ENCODE data around the gene TCFL5. TPM values are rescaled to one million over a fixed set of nuclear protein-coding genes. Genes with fewer than 3 reads are reported as not detected.
A peak's percentile ranks its signal among the peaks of the same experiment; 100 is the strongest.

The TCFL5 gene
- total RNA-seq, 1 experiment from 2014 or later: 10.8 TPM

- Mint-ChIP-seq H3K4me3 (ENCODE audit: unreplicated experiment) (no peak overlapping the region), H3K4me1 (ENCODE audit: insufficient read depth, unreplicated experiment) (no peaks in the 10 kb centered on the region), H3K27me3 (ENCODE audit: insufficient read depth, unreplicated experiment) (no peaks in the 10 kb centered on the region), H3K27ac (ENCODE audit: low read depth, unreplicated experiment) (no peak overlapping the region), H3K36me3 (ENCODE audit: insufficient read depth, unreplicated experiment) (no peaks in the 10 kb centered on the region), H3K9me3 (ENCODE audit: unreplicated experiment) (no peaks in the 10 kb centered on the region)
- BruUV-seq (replicated peaks): no TSS peak
- intact Hi-C loops (cut with micrococcal nuclease): loop anchor here (5.0 kb wide), 1 partner anchor 38 kb away; the partner anchor contains the start of gene TCFL5
- no peak for DNase-seq (ENCODE audit: unreplicated experiment)
- TF ChIP-seq, protein P1, sequence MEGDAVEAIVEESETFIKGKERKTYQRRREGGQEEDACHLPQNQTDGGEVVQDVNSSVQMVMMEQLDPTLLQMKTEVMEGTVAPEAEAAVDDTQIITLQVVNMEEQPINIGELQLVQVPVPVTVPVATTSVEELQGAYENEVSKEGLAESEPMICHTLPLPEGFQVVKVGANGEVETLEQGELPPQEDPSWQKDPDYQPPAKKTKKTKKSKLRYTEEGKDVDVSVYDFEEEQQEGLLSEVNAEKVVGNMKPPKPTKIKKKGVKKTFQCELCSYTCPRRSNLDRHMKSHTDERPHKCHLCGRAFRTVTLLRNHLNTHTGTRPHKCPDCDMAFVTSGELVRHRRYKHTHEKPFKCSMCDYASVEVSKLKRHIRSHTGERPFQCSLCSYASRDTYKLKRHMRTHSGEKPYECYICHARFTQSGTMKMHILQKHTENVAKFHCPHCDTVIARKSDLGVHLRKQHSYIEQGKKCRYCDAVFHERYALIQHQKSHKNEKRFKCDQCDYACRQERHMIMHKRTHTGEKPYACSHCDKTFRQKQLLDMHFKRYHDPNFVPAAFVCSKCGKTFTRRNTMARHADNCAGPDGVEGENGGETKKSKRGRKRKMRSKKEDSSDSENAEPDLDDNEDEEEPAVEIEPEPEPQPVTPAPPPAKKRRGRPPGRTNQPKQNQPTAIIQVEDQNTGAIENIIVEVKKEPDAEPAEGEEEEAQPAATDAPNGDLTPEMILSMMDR (IDR thresholded peaks at IDR 0.05; ENCODE audit: unreplicated experiment): no peak
- CTCF ChIA-PET: no interaction called here
- POLR2A ChIA-PET: interaction anchor here (0.5 kb wide), 1 partner anchor 11 kb away, joined by 3 read pairs; no protein-coding TSS in a partner anchor
Observed at GRCh38 chr20:62824476-62825332, 36.9 kb downstream of the TCFL5 start.

DNA sequence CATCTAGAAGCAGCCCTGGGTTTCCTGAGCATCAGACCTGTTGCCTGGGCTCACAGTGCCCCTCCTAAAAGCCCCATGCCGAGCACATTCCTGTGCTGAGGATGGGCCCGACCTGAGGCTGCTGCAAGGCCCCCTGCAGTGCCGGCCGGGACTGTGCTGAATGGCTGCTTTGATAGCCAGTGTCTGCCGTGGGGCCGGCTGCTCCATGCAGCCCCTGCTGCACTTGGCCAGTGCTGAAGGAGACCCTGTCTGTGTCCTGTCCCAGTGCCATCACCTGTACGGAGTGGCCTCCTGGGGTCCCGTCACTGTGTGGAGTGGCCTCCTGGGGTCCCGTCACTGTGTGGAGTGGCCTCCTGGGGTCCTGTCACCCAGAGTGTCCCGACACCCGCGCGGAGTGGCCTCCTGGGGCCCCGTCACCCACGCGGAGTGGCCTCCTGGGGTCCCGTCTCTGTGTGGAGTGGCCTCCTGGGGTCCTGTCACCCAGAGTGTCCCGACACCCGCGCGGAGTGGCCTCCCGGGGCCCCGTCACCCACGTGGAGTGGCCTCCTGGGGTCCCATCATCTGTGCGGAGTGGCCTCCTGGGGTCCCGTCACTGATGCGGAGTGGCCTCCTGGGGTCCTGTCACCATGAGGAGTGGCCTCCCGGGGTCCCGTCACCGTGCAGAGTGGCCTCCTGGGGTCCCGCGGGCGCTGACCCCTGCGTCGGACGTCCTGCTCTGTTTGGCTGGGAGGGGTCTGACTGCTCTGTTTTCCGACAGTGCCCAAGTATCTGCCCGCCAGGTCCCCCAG is 37.7 kb downstream of the TCFL5 start:
- Mint-ChIP-seq H3K27ac (ENCODE audit: low read depth, unreplicated experiment) (no peak overlapping the region), H3K4me3 (ENCODE audit: unreplicated experiment) (no peak overlapping the region), H3K4me1 (ENCODE audit: insufficient read depth, unreplicated experiment) (peaks cover under 1% of the 10 kb centered on the region), H3K27me3 (ENCODE audit: insufficient read depth, unreplicated experiment) (no peaks in the 10 kb centered on the region), H3K36me3 (ENCODE audit: insufficient read depth, unreplicated experiment) (no peaks in the 10 kb centered on the region), H3K9me3 (ENCODE audit: unreplicated experiment) (no peaks in the 10 kb centered on the region)
- BruUV-seq (replicated peaks): no TSS peak
- DNase-seq (ENCODE audit: unreplicated experiment): no peak
- intact Hi-C loops (cut with micrococcal nuclease): loop anchor here (5.0 kb wide), 1 partner anchor 38 kb away; the partner anchor contains the start of gene TCFL5
- TF ChIP-seq, protein P1 (IDR thresholded peaks at IDR 0.05; ENCODE audit: unreplicated experiment): no peak
- ChIA-PET POLR2A (interaction anchor here (0.6 kb wide), 1 partner anchor 38 kb away, joined by 3 read pairs; the partner anchor contains the start of gene TCFL5), CTCF (interaction anchor here (0.6 to 2.3 kb wide), 6 partner anchors 15 to 98 kb away, joined by 3 to 14 read pairs (median 4); no protein-coding TSS in a partner anchor)

DNA sequence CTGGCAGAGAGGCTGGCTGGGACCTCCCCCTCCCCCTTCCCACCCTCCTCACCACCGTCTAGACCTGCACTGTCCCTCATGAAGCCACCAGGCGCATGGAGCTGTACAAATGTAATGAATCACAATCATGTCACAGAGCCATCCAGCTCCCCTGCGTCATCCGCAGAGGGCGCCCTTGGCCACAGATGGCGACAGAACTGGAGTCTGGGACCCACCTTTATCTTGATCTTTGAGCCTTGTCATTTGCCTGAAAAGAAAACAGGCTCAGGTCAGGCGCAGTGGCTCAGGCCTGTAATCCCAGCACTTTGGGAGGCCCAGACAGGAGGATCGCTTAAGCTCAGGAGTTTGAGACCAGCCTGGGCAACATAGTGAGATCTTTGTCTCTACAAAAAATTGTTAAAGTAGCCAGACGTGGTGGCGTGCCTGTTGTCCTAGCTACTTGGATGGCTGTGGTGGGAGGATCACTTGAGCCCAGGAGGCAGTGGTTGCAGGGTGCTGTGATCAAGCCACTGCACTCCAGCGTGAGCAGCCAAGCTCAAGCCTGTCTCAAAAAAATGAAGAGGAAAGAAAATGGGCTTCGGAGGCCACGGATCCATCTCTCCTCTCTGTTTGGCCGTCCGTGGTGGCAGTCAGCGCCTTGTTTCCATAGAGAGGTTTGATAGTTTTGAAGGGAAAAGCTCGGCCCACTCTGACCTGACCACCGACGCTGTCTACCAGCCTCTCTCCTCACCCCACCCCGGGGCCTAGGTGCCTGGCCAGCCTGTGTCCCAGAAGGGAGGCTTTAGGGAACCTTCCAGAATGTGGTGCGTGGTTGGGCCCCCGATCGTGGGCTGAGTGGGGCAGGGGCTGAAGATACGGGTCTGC is 38.6 kb downstream of the TCFL5 start:
- H3K27me3 Mint-ChIP-seq (ENCODE audit: insufficient read depth, unreplicated experiment): no peaks in the 10 kb centered on the region
- TF ChIP-seq, protein P1 (IDR thresholded peaks at IDR 0.05; ENCODE audit: unreplicated experiment): peak; percentile 49
- H3K9me3 Mint-ChIP-seq (ENCODE audit: unreplicated experiment): no peaks in the 10 kb centered on the region
- ChIA-PET CTCF (interaction anchor here (0.6 to 2.3 kb wide), 12 partner anchors 10 to 99 kb away, joined by 3 to 14 read pairs (median 4); no protein-coding TSS in a partner anchor), POLR2A (interaction anchor here (0.6 to 1.0 kb wide), 3 partner anchors 37 to 70 kb away, joined by 3 to 4 read pairs (median 3); partner anchors contain the start of gene TCFL5)
- intact Hi-C loops (cut with micrococcal nuclease): loop anchor here (1.0 to 5.0 kb wide), 2 partner anchors 39 to 186 kb away; partner anchors contain the start of gene TCFL5
- DNase-seq (ENCODE audit: unreplicated experiment): peak; percentile 66
- H3K4me1 Mint-ChIP-seq (ENCODE audit: insufficient read depth, unreplicated experiment): peaks cover 7% of the 10 kb centered on the region
- no peaks in the 10 kb centered on the region for H3K36me3 Mint-ChIP-seq (ENCODE audit: insufficient read depth, unreplicated experiment)
- no peak overlapping the region for H3K27ac Mint-ChIP-seq (ENCODE audit: low read depth, unreplicated experiment)
- H3K4me3 Mint-ChIP-seq (ENCODE audit: unreplicated experiment): no peak overlapping the region
- BruUV-seq (replicated peaks): no TSS peak

Measured in MCF 10A (cell line).